ENCODE measurements around the gene STX7.

Gene STX7

DNA sequence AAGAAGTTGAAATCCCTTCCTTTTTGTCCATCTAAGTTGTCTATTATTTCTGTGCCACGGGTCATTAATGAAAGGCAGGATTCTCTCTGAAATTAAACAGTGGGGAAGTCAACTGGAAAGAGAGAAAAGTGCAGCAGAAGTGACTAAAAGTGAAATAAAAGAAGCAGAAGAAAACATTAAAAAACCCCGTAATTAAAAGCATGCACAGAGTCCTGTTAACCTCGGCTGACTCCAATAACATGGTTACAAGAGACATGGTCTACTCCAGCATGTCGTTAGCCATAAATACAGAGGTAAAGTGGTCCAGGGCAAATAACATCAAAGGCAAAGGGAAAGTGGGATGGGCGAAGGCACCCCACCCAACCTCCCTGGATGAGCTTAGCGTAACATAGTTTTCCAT is 98.6 kb downstream of the STX7 start:
- no peaks in the 10 kb centered on the region for H3K9me3 ChIP-seq
- H3K27me3 ChIP-seq, result no peaks in the 10 kb centered on the region
- H3K4me3 ChIP-seq (ENCODE audit: low read depth in 1 of 2, low read length in 1 of 2), result no peak overlapping the region
- TF ChIP-seq, protein P1, sequence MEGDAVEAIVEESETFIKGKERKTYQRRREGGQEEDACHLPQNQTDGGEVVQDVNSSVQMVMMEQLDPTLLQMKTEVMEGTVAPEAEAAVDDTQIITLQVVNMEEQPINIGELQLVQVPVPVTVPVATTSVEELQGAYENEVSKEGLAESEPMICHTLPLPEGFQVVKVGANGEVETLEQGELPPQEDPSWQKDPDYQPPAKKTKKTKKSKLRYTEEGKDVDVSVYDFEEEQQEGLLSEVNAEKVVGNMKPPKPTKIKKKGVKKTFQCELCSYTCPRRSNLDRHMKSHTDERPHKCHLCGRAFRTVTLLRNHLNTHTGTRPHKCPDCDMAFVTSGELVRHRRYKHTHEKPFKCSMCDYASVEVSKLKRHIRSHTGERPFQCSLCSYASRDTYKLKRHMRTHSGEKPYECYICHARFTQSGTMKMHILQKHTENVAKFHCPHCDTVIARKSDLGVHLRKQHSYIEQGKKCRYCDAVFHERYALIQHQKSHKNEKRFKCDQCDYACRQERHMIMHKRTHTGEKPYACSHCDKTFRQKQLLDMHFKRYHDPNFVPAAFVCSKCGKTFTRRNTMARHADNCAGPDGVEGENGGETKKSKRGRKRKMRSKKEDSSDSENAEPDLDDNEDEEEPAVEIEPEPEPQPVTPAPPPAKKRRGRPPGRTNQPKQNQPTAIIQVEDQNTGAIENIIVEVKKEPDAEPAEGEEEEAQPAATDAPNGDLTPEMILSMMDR (IDR thresholded peaks at IDR 0.05), result no peak
- H3K36me3 ChIP-seq, result no peaks in the 10 kb centered on the region
- no peak overlapping the region for H3K27ac ChIP-seq
- H3K4me1 ChIP-seq (ENCODE audit: control insufficient read depth in 1 of 2, insufficient read depth in 1 of 2, low read depth in 1 of 2, low read length in 1 of 2), result no peaks in the 10 kb centered on the region

DNA sequence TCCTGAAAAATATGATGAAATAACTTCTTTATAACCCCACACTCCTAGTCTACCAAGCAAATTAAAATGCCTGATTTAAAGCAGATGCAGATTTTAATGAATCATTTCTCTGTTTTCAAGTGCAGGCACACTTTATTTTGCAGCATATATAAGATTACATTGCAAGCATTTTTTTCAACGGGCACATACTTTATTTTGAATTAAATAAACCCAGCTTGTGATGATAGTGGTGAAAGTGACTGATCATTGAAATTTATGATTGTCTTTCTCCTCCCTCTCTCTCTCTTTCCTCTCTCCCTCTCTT is 99.5 kb downstream of the STX7 start:
- Histone ChIP-seq H3K27ac (no peak overlapping the region), H3K4me1 (ENCODE audit: control insufficient read depth in 1 of 2, insufficient read depth in 1 of 2, low read depth in 1 of 2, low read length in 1 of 2) (no peaks in the 10 kb centered on the region), H3K9me3 (no peaks in the 10 kb centered on the region), H3K27me3 (no peaks in the 10 kb centered on the region), H3K36me3 (no peaks in the 10 kb centered on the region), H3K4me3 (ENCODE audit: low read depth in 1 of 2, low read length in 1 of 2) (no peak overlapping the region)
- TF ChIP-seq, protein P1 (IDR thresholded peaks at IDR 0.05), result no peak

DNA sequence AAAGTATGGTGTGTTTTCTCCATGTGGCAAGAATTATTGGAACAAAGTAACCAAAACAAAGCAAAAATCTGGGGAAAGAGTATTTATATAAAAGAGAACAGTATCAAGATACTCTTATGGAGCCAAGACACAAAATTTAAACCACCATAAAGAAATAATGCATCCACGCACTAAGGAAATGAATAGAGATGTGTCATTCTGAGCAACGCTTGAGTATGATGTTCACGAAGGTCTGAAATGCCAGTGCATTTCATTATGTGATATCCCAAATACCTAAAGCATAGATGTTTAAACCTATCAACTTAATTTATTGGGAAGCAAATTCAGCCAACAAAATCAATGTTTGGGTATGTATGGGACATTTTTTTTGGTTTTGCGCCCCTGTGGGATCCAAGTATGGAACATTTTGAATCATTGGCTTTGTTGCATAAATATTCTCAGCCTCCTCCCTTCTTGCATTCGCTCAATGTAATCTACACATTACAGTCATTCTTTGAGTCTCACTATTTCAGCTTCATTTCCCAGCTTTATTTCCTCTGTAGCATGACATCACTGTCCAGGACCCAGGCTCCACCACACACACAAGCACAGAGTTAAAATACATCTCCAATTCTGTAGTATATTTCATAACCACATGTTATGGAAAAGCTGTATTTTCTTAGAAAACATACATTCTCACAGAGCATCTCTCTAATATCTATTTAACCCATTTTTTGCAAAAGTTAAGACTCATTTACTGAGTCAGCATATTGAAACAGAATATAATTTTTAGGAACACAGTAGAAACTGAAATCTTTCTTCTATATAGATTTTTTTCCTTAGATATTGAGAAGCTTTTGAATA is 100.0 kb downstream of the STX7 start:
- H3K4me1 ChIP-seq (ENCODE audit: control insufficient read depth in 1 of 2, insufficient read depth in 1 of 2, low read depth in 1 of 2, low read length in 1 of 2), result no peaks in the 10 kb centered on the region
- H3K4me3 ChIP-seq (ENCODE audit: low read depth in 1 of 2, low read length in 1 of 2), result no peak overlapping the region
- no peaks in the 10 kb centered on the region for H3K36me3 ChIP-seq
- no peaks in the 10 kb centered on the region for H3K27me3 ChIP-seq
- H3K27ac ChIP-seq, result no peak overlapping the region
- TF ChIP-seq, protein P1 (IDR thresholded peaks at IDR 0.05), result no peak
- H3K9me3 ChIP-seq, result no peaks in the 10 kb centered on the region

DNA sequence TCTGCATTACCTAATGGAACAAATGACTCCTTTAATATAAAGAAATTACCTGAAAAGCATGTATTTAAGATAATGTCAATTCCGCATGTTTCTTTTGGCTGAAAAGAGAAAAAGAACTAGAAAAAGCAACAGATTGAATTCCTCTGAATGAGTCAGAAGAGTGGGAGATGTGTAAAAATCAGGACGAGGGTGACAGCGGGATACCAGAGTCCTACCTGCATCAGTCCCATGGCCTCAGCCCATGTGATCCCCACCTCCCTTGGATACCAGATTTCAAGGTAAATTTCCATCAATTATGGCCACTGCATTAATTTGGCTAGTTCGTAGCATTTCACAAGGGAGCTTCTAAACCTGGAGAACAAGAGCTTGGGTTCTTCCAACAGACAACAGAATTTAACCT is 101.6 kb downstream of the STX7 start:
- H3K27me3 ChIP-seq, result peaks cover 6% of the 10 kb centered on the region
- no peak overlapping the region for H3K27ac ChIP-seq
- H3K9me3 ChIP-seq, result no peaks in the 10 kb centered on the region
- no peaks in the 10 kb centered on the region for H3K36me3 ChIP-seq
- H3K4me3 ChIP-seq (ENCODE audit: low read depth in 1 of 2, low read length in 1 of 2), result no peak overlapping the region
- no peaks in the 10 kb centered on the region for H3K4me1 ChIP-seq (ENCODE audit: control insufficient read depth in 1 of 2, insufficient read depth in 1 of 2, low read depth in 1 of 2, low read length in 1 of 2)
- TF ChIP-seq, protein P1 (IDR thresholded peaks at IDR 0.05), result no peak

DNA sequence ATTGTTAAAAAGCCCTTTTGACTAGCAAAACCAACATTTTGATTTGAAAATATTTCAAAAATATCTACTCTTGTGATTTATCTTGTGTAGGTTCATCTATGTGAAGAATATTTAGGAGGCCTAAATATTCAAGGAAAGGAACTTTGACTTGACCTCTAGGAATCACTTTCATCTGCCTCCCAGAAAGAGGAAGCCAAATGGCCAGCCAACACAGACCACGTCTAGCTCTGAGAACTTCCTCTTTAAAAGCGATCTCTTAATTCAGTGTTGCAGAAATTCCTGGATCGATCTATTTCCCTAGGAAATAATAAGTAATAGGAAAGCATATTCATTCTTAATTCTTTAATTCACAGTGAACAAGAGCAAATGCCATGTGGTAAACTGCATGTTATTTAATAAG is 102.1 kb downstream of the STX7 start:
- TF ChIP-seq, protein P1 (IDR thresholded peaks at IDR 0.05), result no peak
- Histone ChIP-seq H3K4me3 (ENCODE audit: low read depth in 1 of 2, low read length in 1 of 2) (no peak overlapping the region), H3K36me3 (no peaks in the 10 kb centered on the region), H3K27ac (no peak overlapping the region), H3K4me1 (ENCODE audit: control insufficient read depth in 1 of 2, insufficient read depth in 1 of 2, low read depth in 1 of 2, low read length in 1 of 2) (no peaks in the 10 kb centered on the region), H3K9me3 (no peaks in the 10 kb centered on the region), H3K27me3 (peaks cover 11% of the 10 kb centered on the region)
